ENCODE measurements around the gene ETV4. TPM values are rescaled to one million over a fixed set of nuclear protein-coding genes. Genes with fewer than 3 reads are reported as not detected.

Gene ETV4
- total RNA-seq, 1 donor from 2014 or later = 1.1 TPM

GRCh38 chr17:43490621-43491020 lies 55.5 kb downstream of the ETV4 start:
- DNase-seq (ENCODE audit: low spot score) = no peak
- TF ChIP-seq EZH2 (IDR thresholded peaks at IDR 0.05) (no peak), EZH2phosphoT487 (IDR thresholded peaks at IDR 0.05) (no peak), CTCF (IDR thresholded peaks at IDR 0.05) (no peak)
- Histone ChIP-seq H4K20me1 (ENCODE audit: low read depth) (peaks cover 3% of the 10 kb centered on the region), H3K4me1 (no peaks in the 10 kb centered on the region), H3K79me2 (ENCODE audit: low read depth) (peaks cover 36% of the 10 kb centered on the region), H3K4me2 (no peak overlapping the region), H3K27me3 (no peaks in the 10 kb centered on the region), H3F3A (ENCODE audit: low read depth) (no peaks in the 10 kb centered on the region), H3K9me3 (ENCODE audit: low read depth) (no peaks in the 10 kb centered on the region), H3K9ac (no peak overlapping the region), H2AFZ (replicated peaks) (no peak overlapping the region), H3K27ac (no peak overlapping the region), H3K4me3 (no peak overlapping the region), H3K36me3 (peaks cover 15% of the 10 kb centered on the region)
- H3K27me3 Mint-ChIP-seq (ENCODE audit: insufficient read depth, low read depth) = peaks cover 2% of the 10 kb centered on the region
- peaks cover 19% of the 10 kb centered on the region for H3K36me3 Mint-ChIP-seq
- H3K4me3 Mint-ChIP-seq = no peak overlapping the region
- H3K9me3 Mint-ChIP-seq = no peaks in the 10 kb centered on the region
- no peaks in the 10 kb centered on the region for H3K4me1 Mint-ChIP-seq
- H3K27ac Mint-ChIP-seq = no peak overlapping the region

GRCh38 chr17:43483674-43484551 lies 62.2 kb downstream of the ETV4 start, which contains the start of gene DHX8:
Gene DHX8 (plus strand): TSS chr17:43483975. CDS start chr17:43484038, 63 bp downstream.
- Mint-ChIP-seq H3K27me3 (ENCODE audit: insufficient read depth, low read depth) (peaks cover 3% of the 10 kb centered on the region), H3K9me3 (no peaks in the 10 kb centered on the region), H3K4me3 (peak within 1 kb of the TSS; percentile 100), H3K4me1 (peaks cover 16% of the 10 kb centered on the region), H3K36me3 (no peaks in the 10 kb centered on the region), H3K27ac (peak within 1 kb of the TSS; percentile 99)
- Histone ChIP-seq H3K9ac (peak within 1 kb of the TSS; percentile 73), H3K4me1 (peaks cover 11% of the 10 kb centered on the region), H3K4me3 (peak within 1 kb of the TSS; percentile 71), H3K27ac (no peak within 1 kb of the TSS), H3K9me3 (ENCODE audit: low read depth) (no peaks in the 10 kb centered on the region), H3K27me3 (no peaks in the 10 kb centered on the region), H3K36me3 (no peaks in the 10 kb centered on the region), H3K4me2 (peak within 1 kb of the TSS; percentile 84), H2AFZ (replicated peaks) (peak within 1 kb of the TSS; percentile 98), H4K20me1 (ENCODE audit: low read depth) (peaks cover 3% of the 10 kb centered on the region), H3K79me2 (ENCODE audit: low read depth) (peaks cover 51% of the 10 kb centered on the region), H3F3A (ENCODE audit: low read depth) (no peaks in the 10 kb centered on the region)
- TF ChIP-seq CTCF (IDR thresholded peaks at IDR 0.05) = peak; percentile 100
- TF ChIP-seq EZH2 (IDR thresholded peaks at IDR 0.05) = no peak
- no peak for TF ChIP-seq EZH2phosphoT487 (IDR thresholded peaks at IDR 0.05)
- peak; percentile 98 for DNase-seq (ENCODE audit: low spot score)

- Histone ChIP-seq H3F3A (ENCODE audit: low read depth) (no peaks in the 10 kb centered on the region), H3K79me2 (ENCODE audit: low read depth) (peaks cover 36% of the 10 kb centered on the region), H3K27ac (no peak overlapping the region), H3K27me3 (no peaks in the 10 kb centered on the region), H2AFZ (replicated peaks) (peak overlapping the region; percentile 18), H4K20me1 (ENCODE audit: low read depth) (peaks cover 3% of the 10 kb centered on the region), H3K4me1 (peaks cover 11% of the 10 kb centered on the region), H3K9ac (no peak overlapping the region), H3K4me3 (no peak overlapping the region), H3K9me3 (ENCODE audit: low read depth) (no peaks in the 10 kb centered on the region), H3K36me3 (no peaks in the 10 kb centered on the region), H3K4me2 (no peak overlapping the region)
- H3K27ac Mint-ChIP-seq = no peak overlapping the region
- no peak overlapping the region for H3K4me3 Mint-ChIP-seq
- TF ChIP-seq EZH2phosphoT487 (IDR thresholded peaks at IDR 0.05) = no peak
- TF ChIP-seq CTCF (IDR thresholded peaks at IDR 0.05) = no peak
- TF ChIP-seq EZH2 (IDR thresholded peaks at IDR 0.05) = no peak
- peaks cover 3% of the 10 kb centered on the region for H3K27me3 Mint-ChIP-seq (ENCODE audit: insufficient read depth, low read depth)
- DNase-seq (ENCODE audit: low spot score) = no peak
- H3K4me1 Mint-ChIP-seq = peaks cover 23% of the 10 kb centered on the region
- H3K9me3 Mint-ChIP-seq = no peaks in the 10 kb centered on the region
- H3K36me3 Mint-ChIP-seq = no peaks in the 10 kb centered on the region
These were observed 63.8 kb downstream of the ETV4 start for GRCh38 chr17:43482103-43483012.

Measured in neural progenitor cell (in vitro differentiated cells).